HG03159 (cell line): ENCODE data around the gene BRD4.
A peak's percentile ranks its signal among the peaks of the same experiment; 100 is the strongest.

Source experiments
- ATAC-seq: cut with Tn5 transposase; IDR thresholded peaks from one replicate; pipeline ENCODE4 v1.9.1; 2021; ENCODE audit warnings: mild to moderate bottlenecking, moderate library complexity; ENCODE audit not compliant: unreplicated experiment

BRD4 gene

GRCh38 chr19:15291548-15292021 is 40.8 kb downstream of the BRD4 start:
- ATAC-seq = no peak

- no peak for ATAC-seq
Measured at GRCh38 chr19:15291089-15291488, 41.2 kb downstream of the BRD4 start.

GRCh38 chr19:15290166-15290565 is 42.2 kb downstream of the BRD4 start:
- ATAC-seq = no peak

GRCh38 chr19:15289673-15290072 is 42.7 kb downstream of the BRD4 start:
- ATAC-seq = no peak

GRCh38 chr19:15288146-15288963 is 44.0 kb downstream of the BRD4 start:
- no peak for ATAC-seq

- ATAC-seq = no peak
Measured at GRCh38 chr19:15287496-15287895, 44.8 kb downstream of the BRD4 start.

GRCh38 chr19:15286688-15287365 is 45.5 kb downstream of the BRD4 start:
- ATAC-seq = no peak

GRCh38 chr19:15285896-15286591 is 46.3 kb downstream of the BRD4 start:
- ATAC-seq = peak; percentile 46

- ATAC-seq = no peak
Measured at GRCh38 chr19:15284896-15285295, 47.4 kb downstream of the BRD4 start.

GRCh38 chr19:15284091-15284490 is 48.2 kb downstream of the BRD4 start:
- ATAC-seq = no peak

- ATAC-seq = no peak
Measured at GRCh38 chr19:15283141-15283883, 49.0 kb downstream of the BRD4 start.

GRCh38 chr19:15282311-15282705 is 50.0 kb downstream of the BRD4 start:
- ATAC-seq = no peak

- no peak for ATAC-seq
Measured at GRCh38 chr19:15280915-15281683, 51.2 kb downstream of the BRD4 start.

GRCh38 chr19:15280048-15280725 is 52.2 kb downstream of the BRD4 start:
- no peak for ATAC-seq

- ATAC-seq = no peak
Measured at GRCh38 chr19:15279326-15279904, 52.9 kb downstream of the BRD4 start.

- no peak for ATAC-seq
Measured at GRCh38 chr19:15276620-15277215, 55.6 kb downstream of the BRD4 start.

GRCh38 chr19:15274477-15274876 is 57.9 kb downstream of the BRD4 start:
- ATAC-seq = no peak

- ATAC-seq = no peak
Measured at GRCh38 chr19:15269806-15270205, 62.5 kb downstream of the BRD4 start.

- no peak for ATAC-seq
Measured at GRCh38 chr19:15268928-15269253, 63.4 kb downstream of the BRD4 start.
